ENCODE results near the gene EXOG.
"Not testable (repeated sequence)": the region's sequence is repeated elsewhere in the genome, so short reads cannot be mapped to it uniquely, and the experiment has no call there.

Gene EXOG

DNA sequence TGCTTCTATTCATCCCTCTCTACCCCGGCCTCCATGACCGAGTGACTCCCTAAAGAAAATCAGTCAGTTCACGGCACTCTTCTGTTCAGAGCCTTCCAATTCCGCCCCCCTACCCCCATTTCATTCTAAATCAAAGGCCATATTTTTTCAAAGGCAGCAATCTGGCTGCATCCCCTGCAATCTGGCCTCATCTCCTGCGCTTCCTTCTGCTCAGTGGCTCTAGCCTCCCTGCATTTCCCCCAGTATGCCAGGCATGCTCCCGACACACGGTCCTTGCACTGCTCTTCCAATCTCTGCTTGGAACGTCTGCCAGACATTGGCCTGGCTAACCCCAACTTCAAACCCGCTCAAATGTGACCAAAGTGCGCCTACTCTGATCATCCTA, 67.7 kb downstream of the EXOG start:
- no peak for DNase-seq (ENCODE audit: low read depth)

DNA sequence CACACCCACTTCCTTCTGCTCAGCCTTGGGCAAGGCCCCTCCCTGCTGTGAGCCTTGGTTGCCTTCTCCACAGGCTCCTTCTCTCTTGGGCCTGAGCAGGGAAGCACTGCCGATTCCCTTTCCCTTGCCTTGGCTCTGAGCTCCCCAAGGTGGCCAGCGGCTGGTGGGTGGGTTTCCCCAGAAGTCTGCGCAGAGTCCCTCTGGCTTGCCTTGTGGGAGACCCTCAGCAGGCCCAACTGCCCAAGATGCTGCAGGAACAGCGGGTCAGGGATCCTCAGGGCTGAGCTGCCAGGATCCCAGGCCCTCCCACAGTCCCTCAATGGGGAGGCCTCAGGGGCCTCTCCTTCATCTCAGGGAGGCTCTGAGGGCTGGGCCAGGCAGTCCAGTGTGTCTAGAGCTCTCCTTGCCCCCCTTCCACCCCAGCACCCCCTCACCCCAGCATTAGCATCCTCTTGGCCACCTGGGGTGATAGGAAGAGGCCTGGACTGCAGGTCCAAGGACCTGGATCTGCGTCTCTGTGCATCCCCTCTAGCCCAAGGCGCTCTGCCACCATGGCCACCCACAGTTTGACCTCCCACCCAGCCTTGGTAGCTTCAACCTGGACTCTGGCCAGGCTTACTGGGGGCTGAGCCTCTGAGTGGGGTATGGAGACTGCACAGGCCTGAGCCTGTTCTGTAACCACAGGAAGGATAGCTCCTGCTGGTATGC, 68.6 kb downstream of the EXOG start:
- no peak for DNase-seq (ENCODE audit: low read depth)

DNA sequence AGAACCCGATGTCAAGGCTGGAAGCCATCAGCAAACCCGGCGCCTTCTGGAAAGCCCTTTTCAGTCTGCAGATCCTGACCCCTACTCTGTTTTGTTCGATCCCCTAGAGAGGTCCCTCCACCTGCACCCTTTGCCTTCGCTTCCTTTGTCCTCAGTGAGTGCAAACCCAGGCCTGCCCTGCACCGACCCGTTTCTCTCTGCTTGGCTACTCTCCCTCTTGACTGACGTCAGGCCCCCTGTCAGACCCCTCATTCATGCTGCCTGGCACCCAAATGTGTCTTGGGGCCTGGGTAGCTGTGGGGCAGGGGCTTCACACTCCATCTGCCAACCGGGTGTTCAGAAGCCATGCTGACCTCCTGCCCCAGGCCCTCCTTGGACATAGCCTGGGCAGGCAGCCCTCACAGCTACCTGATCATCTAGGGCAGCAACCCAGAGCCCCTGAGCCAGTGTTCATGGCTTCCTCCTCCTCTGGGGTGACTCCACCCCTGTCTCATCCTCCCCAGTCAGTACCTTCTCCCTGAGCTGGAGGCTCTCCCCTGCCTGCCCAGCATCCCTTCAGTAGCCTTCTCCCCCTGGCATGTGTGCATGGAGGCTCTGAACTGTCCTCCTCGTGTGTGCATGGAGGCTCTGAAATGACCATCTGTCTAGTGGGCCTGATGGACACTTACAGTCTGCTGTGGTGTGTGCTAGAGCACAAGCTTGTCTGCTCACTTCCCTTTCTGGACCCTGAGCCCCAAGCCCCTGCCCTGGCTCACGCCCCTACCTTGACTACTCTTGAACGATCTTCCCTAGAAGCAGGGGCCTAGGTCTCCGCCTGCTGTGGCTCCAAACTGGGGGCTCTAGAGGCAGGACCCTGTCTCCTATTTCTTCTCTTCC, 69.4 kb downstream of the EXOG start:
- DNase-seq (ENCODE audit: low read depth): no peak

DNA sequence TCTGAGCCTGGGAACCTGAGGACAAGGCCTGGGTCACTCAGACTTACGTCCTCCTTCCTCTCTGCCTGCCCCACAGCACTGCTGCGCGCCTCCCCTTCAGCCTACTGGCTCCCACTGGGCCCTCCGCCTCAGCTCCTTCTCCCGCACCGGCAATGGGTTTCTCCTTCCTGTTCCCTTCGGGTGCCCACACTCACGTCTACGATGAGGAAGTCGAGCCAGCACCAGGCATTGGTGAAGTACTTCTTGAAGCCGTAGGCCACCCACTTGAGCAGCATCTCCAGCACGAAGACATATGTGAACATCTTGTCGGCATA, 70.0 kb downstream of the EXOG start:
- no peak for DNase-seq (ENCODE audit: low read depth)

DNA sequence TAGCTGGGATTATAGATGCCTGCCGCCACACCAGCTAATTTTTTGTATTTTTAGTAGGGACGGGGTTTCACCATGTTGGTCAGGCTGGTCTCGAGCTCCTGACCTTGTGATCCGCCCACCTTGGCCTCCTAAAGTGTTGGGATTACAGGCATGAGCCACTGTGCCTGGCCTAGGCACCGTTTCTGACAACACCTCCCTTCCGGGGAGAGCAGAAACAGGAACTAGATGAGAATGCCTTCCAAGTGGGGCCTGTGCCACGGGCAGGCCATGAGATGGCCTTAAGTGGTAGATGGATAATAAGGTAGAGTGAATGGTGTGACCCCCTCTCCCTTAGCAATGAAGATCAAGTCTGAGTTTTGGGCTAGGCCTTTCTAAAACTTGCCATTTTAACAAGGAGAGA, 70.7 kb downstream of the EXOG start:
- not testable (repeated sequence) for DNase-seq (ENCODE audit: low read depth)

DNA sequence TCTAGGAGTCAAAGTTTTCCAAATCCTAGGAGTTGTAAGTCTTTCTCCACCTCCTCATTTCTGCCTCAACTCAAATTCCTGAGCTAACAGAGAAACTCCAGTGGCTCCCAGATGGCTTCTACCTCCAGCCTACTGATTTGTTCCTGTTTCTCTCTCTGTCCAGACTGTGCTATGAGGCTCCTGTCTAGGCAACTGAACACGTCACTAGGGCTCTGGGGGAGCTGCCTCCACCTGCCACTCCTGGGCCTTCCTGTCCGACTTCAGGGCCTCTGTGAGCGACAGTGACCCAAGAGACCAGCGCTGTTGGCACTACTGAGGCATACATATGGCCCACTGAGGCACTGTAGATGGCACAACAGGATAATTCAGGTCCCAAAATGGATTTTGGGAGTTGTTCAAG, 71.4 kb downstream of the EXOG start:
- DNase-seq (ENCODE audit: low read depth): no peak

DNA sequence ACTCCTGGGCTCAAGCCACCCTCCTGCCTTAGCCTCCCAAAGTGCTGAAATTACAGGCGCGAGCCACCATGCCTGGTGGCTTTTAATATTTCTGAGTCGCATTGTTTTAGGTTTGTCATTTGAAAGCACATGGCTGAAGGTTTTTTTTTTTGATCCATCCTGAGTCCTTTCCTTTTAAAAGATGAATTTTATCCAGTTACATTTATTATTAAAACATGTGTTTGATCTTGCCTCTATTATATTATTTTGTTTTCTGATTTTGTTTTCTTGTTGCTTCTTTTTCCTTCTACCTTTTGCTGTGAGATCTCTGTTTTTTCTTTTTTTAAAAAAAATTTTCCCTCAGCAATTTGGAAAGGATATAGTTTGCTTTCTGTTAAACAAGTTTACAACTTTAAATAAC, 77.0 kb downstream of the EXOG start:
- DNase-seq (ENCODE audit: low read depth): no peak

DNA sequence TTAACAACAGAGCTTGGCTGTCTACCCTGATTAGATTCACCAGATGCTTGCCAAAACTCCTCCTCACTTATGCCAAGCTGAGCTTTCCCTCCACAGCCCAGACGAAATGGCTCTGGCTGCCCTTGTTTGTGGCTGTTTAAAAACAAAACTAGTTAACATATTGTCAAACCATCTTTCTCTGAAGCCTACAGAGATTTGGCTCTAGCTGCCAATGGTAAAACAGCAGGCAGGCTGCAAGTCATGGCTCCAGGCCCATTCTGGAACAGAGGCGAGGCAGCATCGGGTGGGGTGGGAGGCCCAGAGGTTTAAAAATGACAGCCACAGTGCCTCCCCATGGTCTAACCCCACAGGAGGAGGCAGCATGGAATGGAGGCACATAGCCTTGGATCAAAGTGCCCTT, 77.4 kb downstream of the EXOG start:
- no peak for DNase-seq (ENCODE audit: low read depth)

DNA sequence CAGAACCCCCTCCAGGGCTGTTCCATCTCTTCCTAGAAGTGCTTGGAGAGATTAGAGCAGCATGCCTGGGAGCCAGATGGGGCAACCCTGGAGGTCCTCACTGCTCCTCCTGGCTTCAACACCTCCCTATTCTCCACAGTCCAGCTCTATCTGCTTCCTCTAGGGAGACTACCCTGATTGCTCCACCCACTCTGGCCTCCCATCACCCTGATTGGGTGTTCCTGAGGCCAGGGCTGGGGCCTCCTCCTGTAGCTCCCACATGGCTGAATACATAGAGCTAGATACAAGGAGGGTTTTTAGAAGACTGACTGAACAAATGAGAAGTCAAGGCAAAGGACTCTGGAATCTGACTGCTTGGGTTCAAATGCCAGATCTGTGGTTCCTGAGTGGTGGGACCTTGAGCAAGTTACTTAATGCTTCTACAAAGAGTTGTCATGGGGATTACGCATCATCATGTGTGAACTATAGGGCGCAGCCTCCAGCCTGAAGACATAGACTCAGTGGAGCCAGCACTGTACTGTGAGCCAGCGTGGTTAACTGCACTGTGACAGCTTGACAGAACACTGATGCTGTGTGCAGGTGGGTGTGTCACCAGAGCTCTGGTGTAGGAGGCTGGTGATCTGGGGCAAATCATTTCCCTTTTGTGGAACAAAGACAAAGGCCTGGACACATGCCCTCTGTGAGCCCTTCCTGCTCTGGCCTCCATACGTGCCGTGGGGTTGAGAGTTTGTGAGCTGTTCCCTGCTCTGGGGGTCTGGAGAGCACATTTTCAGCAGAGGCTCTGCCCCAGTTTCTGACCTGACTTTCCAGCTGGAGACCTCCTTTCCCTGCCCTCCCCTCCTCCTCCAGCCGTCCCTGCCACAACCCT, 78.5 kb downstream of the EXOG start:
- DNase-seq (ENCODE audit: low read depth): no peak

DNA sequence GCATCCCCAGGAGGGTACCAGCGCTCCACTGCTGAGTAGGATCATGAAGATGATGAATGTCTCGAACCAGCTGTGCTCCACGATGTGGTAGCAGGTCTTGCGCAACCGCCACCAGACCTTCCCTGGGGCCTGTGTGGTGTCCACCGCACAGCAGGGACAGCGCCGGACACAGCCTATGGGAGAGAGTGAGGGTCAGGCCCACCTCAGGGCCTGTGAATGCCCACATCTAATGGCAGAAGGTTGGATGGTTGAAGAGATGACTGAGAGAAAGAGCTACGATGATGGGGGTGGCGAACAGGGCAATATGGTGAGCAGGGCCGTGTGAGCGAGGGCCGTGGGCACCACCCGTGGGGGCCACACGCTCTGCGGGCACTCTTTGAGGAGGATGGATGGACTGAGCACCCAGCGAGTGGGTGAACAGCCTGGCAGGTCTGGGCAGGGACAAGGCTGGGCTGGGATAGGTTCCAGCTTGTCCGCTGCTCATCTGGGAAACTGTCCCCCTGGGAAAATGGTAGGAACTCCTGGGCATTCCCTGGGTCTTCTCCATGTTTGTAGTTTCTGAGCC, 79.2 kb downstream of the EXOG start:
- no peak for DNase-seq (ENCODE audit: low read depth)

All from stimulated activated CD4-positive, alpha-beta T cell treated with anti-CD3 and anti-CD28 coated beads, Interleukin-2, amount 100 ng/mL, for 4 hours (primary cell).